ENCODE measurements around the gene RAD52. TPM values are rescaled to one million over a fixed set of nuclear protein-coding genes. Genes with fewer than 3 reads are reported as not detected.

Gene RAD52
- polyA plus RNA-seq (8.3 to 11.2 TPM (median 9.8 TPM) in 3 replicates), polyA minus RNA-seq (16.8 to 20.7 TPM (median 20.0 TPM) in 3 replicates)
- polyA plus RNA-seq (2011; ENCODE audit: low read depth), result 10.9 TPM
- 3.4 and 4.2 TPM in 2 replicates for polyA plus RNA-seq (2011; cell fraction: cytosol; rRNA removed)
- polyA plus RNA-seq (2011; cell fraction: nucleus; rRNA removed), result 20.1 and 22.5 TPM in 2 replicates
- polyA plus RNA-seq (2012; ENCODE audit: low replicate concordance), result 5.4 and 5.7 TPM in 2 replicates
- polyA minus RNA-seq (2011; cell fraction: cytosol; rRNA and poly(A)+ RNA removed), result 9.8 TPM
- 9.2 and 9.7 TPM in 2 replicates for polyA minus RNA-seq (2011; cell fraction: nucleus; rRNA and poly(A)+ RNA removed)

DNA sequence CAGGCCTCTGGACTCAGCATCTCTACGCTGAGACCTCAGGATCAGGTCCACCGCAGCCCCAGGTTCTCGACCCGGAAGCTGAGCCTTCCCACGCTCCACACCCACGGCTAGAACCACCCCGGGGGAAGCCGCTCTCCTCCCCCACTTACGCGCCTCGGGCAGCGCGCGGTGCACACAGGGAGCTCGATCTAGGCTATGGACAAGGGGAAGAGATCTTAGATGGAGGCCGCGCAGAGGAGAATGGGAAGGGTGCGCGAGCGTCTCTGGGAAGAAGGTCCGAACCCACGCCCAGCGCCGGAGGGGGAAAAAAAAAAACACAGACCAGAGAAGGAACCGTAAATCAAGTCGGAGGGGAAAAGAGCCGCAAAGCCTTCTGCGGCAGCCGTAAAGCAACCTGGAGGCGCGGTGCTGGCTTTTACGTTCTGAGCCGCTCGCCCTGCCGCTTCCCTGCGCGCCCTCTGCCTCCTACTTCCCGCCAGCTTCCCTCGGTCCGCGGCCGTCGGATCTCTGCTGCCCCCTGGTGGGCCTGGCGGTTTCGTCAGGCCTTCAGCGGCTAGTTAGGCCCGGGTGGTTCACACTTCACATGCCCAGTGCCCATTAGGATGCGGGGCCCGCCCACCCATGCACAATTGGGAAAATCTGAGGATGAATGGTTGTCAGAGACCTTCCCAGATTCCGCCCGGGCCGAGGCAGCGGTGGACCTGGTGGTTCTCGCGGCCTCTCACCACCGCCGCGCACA is at the start of gene RAD52:
RAD52 (minus strand) TSS at position 242 of the 739 bp plus-strand sequence. CDS start 16,636 bp downstream, outside the sequence.
- Histone ChIP-seq H3K4me1 (ENCODE audit: control insufficient read depth, extremely low read depth, insufficient read depth, low read length) (peaks cover 17% of the 10 kb centered on the region), H3K4me2 (ENCODE audit: control insufficient read depth, extremely low read depth, insufficient read depth, low read depth, low read length) (peak within 1 kb of the TSS; percentile 80), H3K79me2 (ENCODE audit: control insufficient read depth, insufficient read depth, low read length) (peaks cover 35% of the 10 kb centered on the region), H3K27me3 (ENCODE audit: control insufficient read depth, extremely low read depth, insufficient read depth, low read length) (no peaks in the 10 kb centered on the region), H2AFZ (ENCODE audit: control insufficient read depth, low read length) (peak within 1 kb of the TSS; percentile 96), H3K4me3 (ENCODE audit: control insufficient read depth in 2 of 3, extremely low read depth in 1 of 3, insufficient read depth in 2 of 3, low read depth in 1 of 3, low read length in 3 of 3) (peak within 1 kb of the TSS; percentile 78 to 92 (median 87)), H3K9me3 (ENCODE audit: control insufficient read depth, low read depth, low read length) (no peaks in the 10 kb centered on the region), H4K20me1 (ENCODE audit: control insufficient read depth, extremely low read depth, insufficient read depth, low read length) (no peaks in the 10 kb centered on the region), H3K36me3 (ENCODE audit: control insufficient read depth in 2 of 2, extremely low read depth in 1 of 2, insufficient read depth in 2 of 2, low read length in 2 of 2) (peaks cover 0 to 2% of the 10 kb centered on the region in 2 experiments), H3K9ac (ENCODE audit: control insufficient read depth, extremely low read depth, insufficient read depth, low read length) (peak within 1 kb of the TSS; percentile 86), H3K9me1 (ENCODE audit: control insufficient read depth, extremely low read depth, insufficient read depth, low read length) (no peaks in the 10 kb centered on the region), H3K27ac (ENCODE audit: control insufficient read depth, insufficient read depth, low read length) (peak within 1 kb of the TSS; percentile 86)
- peak; percentile 88 for DNase-seq (ENCODE audit: low read depth, low spot score)
- no peak for FAIRE-seq
- TF ChIP-seq EZH2 (IDR thresholded peaks at IDR 0.05; ENCODE audit: low read length) (no peak), CTCF (optimal IDR thresholded peaks at IDR 0.05 in 1 of 3, IDR thresholded peaks at IDR 0.05 in 1 of 3, conservative IDR thresholded peaks at IDR 0.05 in 1 of 3; ENCODE audit: extremely low read depth in 1 of 3, insufficient read depth in 2 of 3, low read length in 3 of 3) (peak; percentile 80 to 96 (median 91))
- dilution Hi-C loops (cut with MboI; ENCODE audit: extremely low pct_ligation_motif_present, low sequenced_read_pairs), result loop anchor here (10.0 kb wide), 1 partner anchor 125 kb away; no protein-coding TSS in a partner anchor

DNA sequence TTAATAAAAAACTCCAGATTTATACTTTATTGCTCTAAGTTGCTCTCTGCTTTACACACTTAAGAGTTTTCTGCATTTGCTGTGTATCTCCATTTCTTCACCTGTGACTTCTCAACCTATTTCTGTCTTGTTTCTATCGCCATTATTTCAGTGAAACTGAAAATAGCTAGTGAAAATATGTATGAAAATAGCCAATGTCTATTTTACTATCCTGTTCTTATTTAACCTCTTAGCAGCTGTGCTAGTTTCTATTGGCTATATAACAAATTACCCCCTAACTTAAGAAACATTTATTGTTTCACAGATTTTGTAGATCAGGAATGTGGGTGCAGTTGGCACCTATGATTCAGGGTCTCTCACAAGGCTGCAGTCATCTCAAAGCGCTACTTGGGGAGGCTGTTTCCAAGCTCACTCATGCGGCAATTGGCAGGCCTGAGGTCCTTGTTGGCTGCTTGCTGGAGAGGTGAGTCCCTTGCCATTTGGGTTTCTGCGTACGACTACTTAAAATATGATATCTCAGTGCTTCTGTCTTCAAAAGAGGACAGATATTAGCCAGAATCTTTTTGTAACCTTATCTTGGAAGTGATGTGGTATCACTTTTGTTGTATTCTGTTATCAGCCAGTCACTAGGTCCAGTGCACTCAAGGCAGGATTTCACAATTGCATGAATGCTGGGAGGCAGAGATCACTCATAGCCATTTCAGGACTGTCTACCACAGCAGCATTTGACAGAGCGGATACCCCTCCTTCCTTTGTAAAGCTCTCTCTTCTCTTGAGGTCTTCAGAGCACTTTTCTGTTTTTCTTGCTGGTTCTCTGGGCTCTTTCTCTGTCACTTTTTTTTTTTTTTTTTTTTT is 48.8 kb upstream of the RAD52 start:
- no peak for FAIRE-seq
- dilution Hi-C loops (cut with MboI; ENCODE audit: extremely low pct_ligation_motif_present, low sequenced_read_pairs), result no loop called here
- no peak for DNase-seq (ENCODE audit: low read depth, low spot score)

More for the DNA sequence above, 48.8 kb upstream of the RAD52 start:
- H3K4me3 ChIP-seq (ENCODE audit: control insufficient read depth in 2 of 3, extremely low read depth in 1 of 3, insufficient read depth in 2 of 3, low read depth in 1 of 3, low read length in 3 of 3), result no peak overlapping the region
- TF ChIP-seq CTCF (optimal IDR thresholded peaks at IDR 0.05 in 1 of 3, IDR thresholded peaks at IDR 0.05 in 1 of 3, conservative IDR thresholded peaks at IDR 0.05 in 1 of 3; ENCODE audit: extremely low read depth in 1 of 3, insufficient read depth in 2 of 3, low read length in 3 of 3), result no peak
- no peaks in the 10 kb centered on the region for H3K36me3 ChIP-seq (ENCODE audit: control insufficient read depth in 2 of 2, extremely low read depth in 1 of 2, insufficient read depth in 2 of 2, low read length in 2 of 2)
- no peaks in the 10 kb centered on the region for H3K9me3 ChIP-seq (ENCODE audit: control insufficient read depth, low read depth, low read length)
- peaks cover 11% of the 10 kb centered on the region for H3K4me1 ChIP-seq (ENCODE audit: control insufficient read depth, extremely low read depth, insufficient read depth, low read length)
- H3K9ac ChIP-seq (ENCODE audit: control insufficient read depth, extremely low read depth, insufficient read depth, low read length), result no peak overlapping the region
- no peak overlapping the region for H3K27ac ChIP-seq (ENCODE audit: control insufficient read depth, insufficient read depth, low read length)
- H4K20me1 ChIP-seq (ENCODE audit: control insufficient read depth, extremely low read depth, insufficient read depth, low read length), result no peaks in the 10 kb centered on the region
- no peaks in the 10 kb centered on the region for H3K27me3 ChIP-seq (ENCODE audit: control insufficient read depth, extremely low read depth, insufficient read depth, low read length)
- H2AFZ ChIP-seq (ENCODE audit: control insufficient read depth, low read length), result no peak overlapping the region
- H3K9me1 ChIP-seq (ENCODE audit: control insufficient read depth, extremely low read depth, insufficient read depth, low read length), result no peaks in the 10 kb centered on the region
- no peak overlapping the region for H3K4me2 ChIP-seq (ENCODE audit: control insufficient read depth, extremely low read depth, insufficient read depth, low read depth, low read length)
- H3K79me2 ChIP-seq (ENCODE audit: control insufficient read depth, insufficient read depth, low read length), result peaks cover 83% of the 10 kb centered on the region
